ENCODE data around the gene CRMP1.

Gene CRMP1

GRCh38 chr4:5805270-5805669 is 87.6 kb downstream of the CRMP1 start:
- H3K27ac ChIP-seq (ENCODE audit: low read depth, low read length) = no peak overlapping the region
- H3K4me1 ChIP-seq (ENCODE audit: control insufficient read depth, insufficient read depth, low read length) = no peaks in the 10 kb centered on the region
- H3K9me3 ChIP-seq (ENCODE audit: control insufficient read depth, insufficient read depth, low read length) = no peaks in the 10 kb centered on the region
- no peak overlapping the region for H3K9ac ChIP-seq (ENCODE audit: low read depth, low read length)
- H3K27me3 ChIP-seq (ENCODE audit: control insufficient read depth, insufficient read depth, low read length) = no peaks in the 10 kb centered on the region
- H3K36me3 ChIP-seq (ENCODE audit: control insufficient read depth, insufficient read depth, low read length) = peaks cover 36% of the 10 kb centered on the region
- no peak overlapping the region for H3K4me3 ChIP-seq (ENCODE audit: low read depth, low read length)

GRCh38 chr4:5804656-5805055 is 88.2 kb downstream of the CRMP1 start:
- Histone ChIP-seq H3K36me3 (ENCODE audit: control insufficient read depth, insufficient read depth, low read length) (peaks cover 31% of the 10 kb centered on the region), H3K27ac (ENCODE audit: low read depth, low read length) (no peak overlapping the region), H3K9me3 (ENCODE audit: control insufficient read depth, insufficient read depth, low read length) (no peaks in the 10 kb centered on the region), H3K9ac (ENCODE audit: low read depth, low read length) (no peak overlapping the region), H3K4me1 (ENCODE audit: control insufficient read depth, insufficient read depth, low read length) (no peaks in the 10 kb centered on the region), H3K4me3 (ENCODE audit: low read depth, low read length) (no peak overlapping the region), H3K27me3 (ENCODE audit: control insufficient read depth, insufficient read depth, low read length) (no peaks in the 10 kb centered on the region)

- no peak overlapping the region for H3K9ac ChIP-seq (ENCODE audit: low read depth, low read length)
- peaks cover 20% of the 10 kb centered on the region; the same call in 1 of the 2 replicates for H3K36me3 ChIP-seq (ENCODE audit: control insufficient read depth, insufficient read depth, low read length)
- H3K4me1 ChIP-seq (ENCODE audit: control insufficient read depth, insufficient read depth, low read length) = no peaks in the 10 kb centered on the region
- H3K4me3 ChIP-seq (ENCODE audit: low read depth, low read length) = no peak overlapping the region
- H3K27ac ChIP-seq (ENCODE audit: low read depth, low read length) = no peak overlapping the region
- no peaks in the 10 kb centered on the region for H3K27me3 ChIP-seq (ENCODE audit: control insufficient read depth, insufficient read depth, low read length)
- no peaks in the 10 kb centered on the region for H3K9me3 ChIP-seq (ENCODE audit: control insufficient read depth, insufficient read depth, low read length)
Observed at GRCh38 chr4:5802565-5802964, 90.3 kb downstream of the CRMP1 start.

- no peaks in the 10 kb centered on the region for H3K9me3 ChIP-seq (ENCODE audit: control insufficient read depth, insufficient read depth, low read length)
- no peak overlapping the region for H3K4me3 ChIP-seq (ENCODE audit: low read depth, low read length)
- H3K4me1 ChIP-seq (ENCODE audit: control insufficient read depth, insufficient read depth, low read length) = no peaks in the 10 kb centered on the region
- peaks cover 21% of the 10 kb centered on the region; the same call in 1 of the 2 replicates for H3K36me3 ChIP-seq (ENCODE audit: control insufficient read depth, insufficient read depth, low read length)
- H3K9ac ChIP-seq (ENCODE audit: low read depth, low read length) = no peak overlapping the region
- H3K27me3 ChIP-seq (ENCODE audit: control insufficient read depth, insufficient read depth, low read length) = no peaks in the 10 kb centered on the region
- H3K27ac ChIP-seq (ENCODE audit: low read depth, low read length) = no peak overlapping the region
Observed at GRCh38 chr4:5801696-5802095, 91.2 kb downstream of the CRMP1 start.

- Histone ChIP-seq H3K27me3 (ENCODE audit: control insufficient read depth, insufficient read depth, low read length) (no peaks in the 10 kb centered on the region), H3K9ac (ENCODE audit: low read depth, low read length) (no peak overlapping the region), H3K9me3 (ENCODE audit: control insufficient read depth, insufficient read depth, low read length) (no peaks in the 10 kb centered on the region), H3K4me3 (ENCODE audit: low read depth, low read length) (no peak overlapping the region), H3K4me1 (ENCODE audit: control insufficient read depth, insufficient read depth, low read length) (no peaks in the 10 kb centered on the region), H3K36me3 (ENCODE audit: control insufficient read depth, insufficient read depth, low read length) (peaks cover 25% of the 10 kb centered on the region; the same call in 1 of the 2 replicates), H3K27ac (ENCODE audit: low read depth, low read length) (no peak overlapping the region)
Observed at GRCh38 chr4:5800496-5800895, 92.4 kb downstream of the CRMP1 start.

GRCh38 chr4:5799406-5799805 is 93.5 kb downstream of the CRMP1 start:
- H3K9me3 ChIP-seq (ENCODE audit: control insufficient read depth, insufficient read depth, low read length) = no peaks in the 10 kb centered on the region
- no peak overlapping the region for H3K4me3 ChIP-seq (ENCODE audit: low read depth, low read length)
- peaks cover 25% of the 10 kb centered on the region for H3K36me3 ChIP-seq (ENCODE audit: control insufficient read depth, insufficient read depth, low read length)
- no peaks in the 10 kb centered on the region for H3K27me3 ChIP-seq (ENCODE audit: control insufficient read depth, insufficient read depth, low read length)
- no peak overlapping the region for H3K27ac ChIP-seq (ENCODE audit: low read depth, low read length)
- no peaks in the 10 kb centered on the region for H3K4me1 ChIP-seq (ENCODE audit: control insufficient read depth, insufficient read depth, low read length)
- no peak overlapping the region for H3K9ac ChIP-seq (ENCODE audit: low read depth, low read length)

- Histone ChIP-seq H3K4me3 (ENCODE audit: low read depth, low read length) (no peak overlapping the region), H3K27ac (ENCODE audit: low read depth, low read length) (no peak overlapping the region), H3K4me1 (ENCODE audit: control insufficient read depth, insufficient read depth, low read length) (no peaks in the 10 kb centered on the region), H3K27me3 (ENCODE audit: control insufficient read depth, insufficient read depth, low read length) (no peaks in the 10 kb centered on the region), H3K9me3 (ENCODE audit: control insufficient read depth, insufficient read depth, low read length) (no peaks in the 10 kb centered on the region), H3K36me3 (ENCODE audit: control insufficient read depth, insufficient read depth, low read length) (peaks cover 25% of the 10 kb centered on the region), H3K9ac (ENCODE audit: low read depth, low read length) (no peak overlapping the region)
Observed at GRCh38 chr4:5798946-5799345, 93.9 kb downstream of the CRMP1 start.

GRCh38 chr4:5798462-5798861 is 94.4 kb downstream of the CRMP1 start:
- Histone ChIP-seq H3K27me3 (ENCODE audit: control insufficient read depth, insufficient read depth, low read length) (no peaks in the 10 kb centered on the region), H3K4me1 (ENCODE audit: control insufficient read depth, insufficient read depth, low read length) (no peaks in the 10 kb centered on the region), H3K9ac (ENCODE audit: low read depth, low read length) (no peak overlapping the region), H3K4me3 (ENCODE audit: low read depth, low read length) (no peak overlapping the region), H3K27ac (ENCODE audit: low read depth, low read length) (no peak overlapping the region), H3K36me3 (ENCODE audit: control insufficient read depth, insufficient read depth, low read length) (peaks cover 23% of the 10 kb centered on the region), H3K9me3 (ENCODE audit: control insufficient read depth, insufficient read depth, low read length) (no peaks in the 10 kb centered on the region)

- H3K27me3 ChIP-seq (ENCODE audit: control insufficient read depth, insufficient read depth, low read length) = no peaks in the 10 kb centered on the region
- no peak overlapping the region for H3K27ac ChIP-seq (ENCODE audit: low read depth, low read length)
- H3K9me3 ChIP-seq (ENCODE audit: control insufficient read depth, insufficient read depth, low read length) = no peaks in the 10 kb centered on the region
- no peak overlapping the region for H3K9ac ChIP-seq (ENCODE audit: low read depth, low read length)
- no peak overlapping the region for H3K4me3 ChIP-seq (ENCODE audit: low read depth, low read length)
- H3K4me1 ChIP-seq (ENCODE audit: control insufficient read depth, insufficient read depth, low read length) = no peaks in the 10 kb centered on the region
- peaks cover 17% of the 10 kb centered on the region for H3K36me3 ChIP-seq (ENCODE audit: control insufficient read depth, insufficient read depth, low read length)
Observed at GRCh38 chr4:5797866-5798265, 95.0 kb downstream of the CRMP1 start.

GRCh38 chr4:5796976-5797375 is 95.9 kb downstream of the CRMP1 start:
- Histone ChIP-seq H3K9ac (ENCODE audit: low read depth, low read length) (no peak overlapping the region), H3K27me3 (ENCODE audit: control insufficient read depth, insufficient read depth, low read length) (no peaks in the 10 kb centered on the region), H3K9me3 (ENCODE audit: control insufficient read depth, insufficient read depth, low read length) (no peaks in the 10 kb centered on the region), H3K4me3 (ENCODE audit: low read depth, low read length) (no peak overlapping the region), H3K4me1 (ENCODE audit: control insufficient read depth, insufficient read depth, low read length) (no peaks in the 10 kb centered on the region), H3K36me3 (ENCODE audit: control insufficient read depth, insufficient read depth, low read length) (peaks cover 14% of the 10 kb centered on the region), H3K27ac (ENCODE audit: low read depth, low read length) (no peak overlapping the region)

- H3K4me3 ChIP-seq (ENCODE audit: low read depth, low read length) = no peak overlapping the region
- H3K36me3 ChIP-seq (ENCODE audit: control insufficient read depth, insufficient read depth, low read length) = peaks cover 14% of the 10 kb centered on the region
- no peaks in the 10 kb centered on the region for H3K9me3 ChIP-seq (ENCODE audit: control insufficient read depth, insufficient read depth, low read length)
- H3K4me1 ChIP-seq (ENCODE audit: control insufficient read depth, insufficient read depth, low read length) = no peaks in the 10 kb centered on the region
- H3K27me3 ChIP-seq (ENCODE audit: control insufficient read depth, insufficient read depth, low read length) = no peaks in the 10 kb centered on the region
- no peak overlapping the region for H3K9ac ChIP-seq (ENCODE audit: low read depth, low read length)
- H3K27ac ChIP-seq (ENCODE audit: low read depth, low read length) = no peak overlapping the region
Observed at GRCh38 chr4:5795580-5795979, 97.3 kb downstream of the CRMP1 start.

- Histone ChIP-seq H3K4me3 (ENCODE audit: low read depth, low read length) (no peak overlapping the region), H3K27ac (ENCODE audit: low read depth, low read length) (no peak overlapping the region), H3K9ac (ENCODE audit: low read depth, low read length) (no peak overlapping the region), H3K4me1 (ENCODE audit: control insufficient read depth, insufficient read depth, low read length) (no peaks in the 10 kb centered on the region), H3K9me3 (ENCODE audit: control insufficient read depth, insufficient read depth, low read length) (no peaks in the 10 kb centered on the region), H3K36me3 (ENCODE audit: control insufficient read depth, insufficient read depth, low read length) (peaks cover 9% of the 10 kb centered on the region), H3K27me3 (ENCODE audit: control insufficient read depth, insufficient read depth, low read length) (no peaks in the 10 kb centered on the region)
Observed at GRCh38 chr4:5793514-5793913, 99.4 kb downstream of the CRMP1 start.

All from HUES48 (cell line).